ENCODE results near the gene LTBP1.
"Not testable (repeated sequence)": the region's sequence is repeated elsewhere in the genome, so short reads cannot be mapped to it uniquely, and the experiment has no call there.

The LTBP1 gene

GRCh38 chr2:33047939-33048338 lies 101.2 kb downstream of the LTBP1 start:
- DNase-seq: no peak

- no peak for DNase-seq
These were observed 105.0 kb downstream of the LTBP1 start for GRCh38 chr2:33051586-33052360.

GRCh38 chr2:33052361-33052735 lies 105.6 kb downstream of the LTBP1 start:
- no peak for DNase-seq

GRCh38 chr2:33052795-33053194 lies 106.0 kb downstream of the LTBP1 start:
- not testable (repeated sequence) for DNase-seq

- no peak for DNase-seq
These were observed 109.4 kb downstream of the LTBP1 start for GRCh38 chr2:33056170-33056569.

- not testable (repeated sequence) for DNase-seq
These were observed 110.7 kb downstream of the LTBP1 start for GRCh38 chr2:33057307-33058028.

- no peak for DNase-seq
These were observed 112.1 kb downstream of the LTBP1 start for GRCh38 chr2:33058716-33059470.

- DNase-seq: no peak
These were observed 112.9 kb downstream of the LTBP1 start for GRCh38 chr2:33059471-33060156.

- DNase-seq: no peak
These were observed 113.7 kb downstream of the LTBP1 start for GRCh38 chr2:33060405-33060804.

- no peak for DNase-seq
These were observed 116.0 kb downstream of the LTBP1 start for GRCh38 chr2:33062665-33063250.

- no peak for DNase-seq
These were observed 117.6 kb downstream of the LTBP1 start for GRCh38 chr2:33064349-33064801.

GRCh38 chr2:33067598-33067997 lies 120.8 kb downstream of the LTBP1 start:
- DNase-seq: no peak

GRCh38 chr2:33068261-33068660 lies 121.5 kb downstream of the LTBP1 start:
- no peak for DNase-seq

GRCh38 chr2:33069894-33070651 lies 123.3 kb downstream of the LTBP1 start:
- no peak for DNase-seq

- no peak for DNase-seq
These were observed 124.8 kb downstream of the LTBP1 start for GRCh38 chr2:33071591-33071990.

GRCh38 chr2:33072614-33073013 lies 125.9 kb downstream of the LTBP1 start:
- DNase-seq: no peak

GRCh38 chr2:33073018-33073417 lies 126.3 kb downstream of the LTBP1 start:
- DNase-seq: no peak

GRCh38 chr2:33074197-33074596 lies 127.4 kb downstream of the LTBP1 start:
- no peak for DNase-seq

GRCh38 chr2:33077311-33077710 lies 130.6 kb downstream of the LTBP1 start:
- no peak for DNase-seq

- DNase-seq: no peak
These were observed 131.1 kb downstream of the LTBP1 start for GRCh38 chr2:33077844-33078243.

- no peak for DNase-seq
These were observed 134.9 kb downstream of the LTBP1 start for GRCh38 chr2:33081691-33082090.

Measured in CD4-positive, alpha-beta T cell treated with Interleukin-12 subunit alpha and Interleukin-12 subunit beta, for 1 hour (primary cell).